ENCODE measurements around the gene LIPN.

The LIPN gene

DNA sequence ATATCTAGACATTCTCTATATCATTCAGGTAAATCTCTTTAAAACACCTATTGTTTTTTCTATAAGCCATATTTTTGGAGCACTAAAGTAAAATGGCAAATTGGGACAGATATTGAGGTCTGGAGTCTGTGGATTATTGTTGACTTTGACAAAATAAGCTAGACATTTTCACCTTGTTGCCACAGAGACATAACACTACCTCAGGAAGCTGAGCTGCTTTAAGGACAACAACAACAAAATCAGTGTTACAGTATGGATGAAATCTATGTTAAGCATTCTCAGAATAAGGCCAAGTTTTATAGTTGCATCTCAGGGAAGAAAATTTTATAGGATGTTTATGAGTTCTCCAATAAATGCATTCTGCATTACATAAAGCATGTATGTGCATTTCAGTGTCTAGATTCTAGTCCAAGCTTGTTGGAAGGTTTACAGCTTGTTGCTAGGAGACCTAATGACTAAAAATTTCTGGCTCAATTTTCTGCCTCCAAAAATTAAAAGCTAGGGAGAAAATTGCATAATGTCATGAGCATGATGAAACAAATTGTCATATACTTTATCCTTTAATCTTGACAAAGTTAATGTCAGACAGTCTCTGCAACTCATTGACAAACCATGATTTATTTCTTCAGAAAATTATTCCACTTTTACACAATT lies 61.1 kb downstream of the LIPN start:
- DNase-seq (ENCODE audit: low spot score), result no peak
- FAIRE-seq, result no peak

DNA sequence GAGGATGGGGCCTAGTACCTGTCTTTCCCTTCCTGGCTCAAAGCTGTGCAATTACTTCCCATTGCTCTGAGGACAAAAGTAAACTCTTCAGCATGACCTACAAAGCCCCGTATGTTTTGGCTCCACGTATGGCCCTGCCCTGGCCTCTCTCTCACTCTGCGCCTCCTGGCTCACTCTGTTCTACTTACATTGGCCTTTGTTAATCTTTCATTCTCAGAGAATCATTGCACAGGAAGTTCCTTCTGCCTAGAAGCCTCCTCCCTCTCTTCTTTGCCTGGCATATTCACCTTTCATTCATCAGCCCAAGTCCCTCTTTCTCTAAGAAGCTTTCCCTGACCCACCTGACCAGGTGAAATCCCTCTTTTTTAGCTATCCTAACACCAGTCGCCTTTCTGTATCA lies 66.6 kb downstream of the LIPN start:
- FAIRE-seq (no peak), DNase-seq (ENCODE audit: low spot score) (no peak)

DNA sequence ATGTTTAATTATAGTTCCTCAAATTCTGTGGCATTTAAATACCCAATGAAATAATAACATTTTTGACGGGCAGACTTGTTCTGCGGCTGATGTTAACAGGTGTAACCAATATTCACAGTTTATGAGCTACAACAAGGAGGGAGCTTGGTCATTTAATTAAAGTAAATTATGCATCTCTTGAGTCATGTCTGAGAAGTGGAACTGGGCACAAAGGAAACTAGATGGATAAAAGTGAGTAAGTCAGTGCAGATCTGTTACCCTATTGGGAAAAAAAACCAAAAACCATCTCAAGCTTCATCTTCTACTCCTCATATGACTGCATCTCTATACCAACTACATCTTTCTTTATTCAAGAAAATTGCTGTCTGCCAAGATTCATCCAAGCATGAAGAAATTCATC lies 67.9 kb downstream of the LIPN start:
- no peak for DNase-seq (ENCODE audit: low spot score)
- FAIRE-seq, result no peak

DNA sequence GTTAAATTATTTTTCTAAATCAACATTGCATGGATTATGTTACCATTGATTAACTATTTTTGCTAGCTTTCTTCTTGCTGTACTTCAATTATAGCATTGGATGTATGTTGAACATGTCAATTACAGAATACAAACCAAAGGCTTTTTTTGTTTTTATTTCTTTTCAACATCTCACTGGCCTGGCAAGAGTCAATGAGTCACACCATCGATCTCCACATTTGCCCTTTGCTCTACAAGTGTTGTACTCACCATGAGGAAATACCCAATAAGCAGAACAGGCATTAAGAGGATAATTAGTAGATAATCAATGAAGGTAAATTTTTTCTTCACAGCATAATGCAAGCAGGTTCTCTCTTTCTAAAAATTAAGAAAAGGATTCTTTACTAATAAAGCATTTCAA lies 68.5 kb downstream of the LIPN start:
- FAIRE-seq, result no peak
- no peak for DNase-seq (ENCODE audit: low spot score)

Data from RCC 7860 (cell line).